Left forelimb (tissue), 1 donor: ENCODE results near the gene TFDP1.
A peak's percentile ranks its signal among the peaks of the same experiment; 100 is the strongest.

ENCODE experiments used
- DNase-seq: peaks from one replicate; pipeline ENCODE4 v3.0.0-alpha.2; 2018; ENCODE audit warnings: low spot score

The TFDP1 gene

DNA sequence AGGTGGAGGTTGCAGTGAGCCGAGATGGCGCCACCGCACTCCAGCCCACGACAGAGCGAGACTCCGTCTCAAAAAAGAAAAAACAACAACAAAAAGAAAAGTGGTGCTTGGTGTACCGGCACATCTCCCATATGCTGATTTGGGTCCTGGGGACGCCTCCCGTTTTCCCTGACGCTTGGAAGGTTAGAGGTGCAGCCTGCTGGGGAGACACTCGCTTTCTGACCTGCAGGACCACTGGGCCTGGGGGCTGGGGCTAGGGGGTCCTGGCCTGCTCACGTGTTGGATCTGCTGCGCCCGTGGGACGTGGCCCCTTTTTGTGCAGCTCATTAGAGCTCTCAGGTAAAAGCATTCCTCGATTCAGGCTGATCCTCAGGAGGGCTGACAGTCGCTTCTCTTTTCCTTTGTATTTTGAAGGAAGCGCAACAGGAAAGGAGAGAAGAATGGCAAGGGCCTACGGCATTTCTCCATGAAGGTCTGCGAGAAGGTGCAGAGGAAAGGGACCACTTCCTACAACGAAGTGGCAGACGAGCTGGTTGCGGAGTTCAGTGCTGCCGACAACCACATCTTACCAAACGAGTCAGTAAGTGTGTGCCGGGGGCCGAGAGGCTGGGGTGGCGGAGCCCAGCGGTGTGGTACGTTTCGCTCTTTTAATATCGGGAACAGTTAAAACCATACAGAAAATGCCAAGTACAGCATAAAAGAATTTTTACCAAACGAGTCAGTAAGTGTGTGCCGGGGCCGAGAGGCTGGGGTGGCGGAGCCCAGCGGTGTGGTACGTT is 48.3 kb downstream of the TFDP1 start:
- DNase-seq: no peak

DNA sequence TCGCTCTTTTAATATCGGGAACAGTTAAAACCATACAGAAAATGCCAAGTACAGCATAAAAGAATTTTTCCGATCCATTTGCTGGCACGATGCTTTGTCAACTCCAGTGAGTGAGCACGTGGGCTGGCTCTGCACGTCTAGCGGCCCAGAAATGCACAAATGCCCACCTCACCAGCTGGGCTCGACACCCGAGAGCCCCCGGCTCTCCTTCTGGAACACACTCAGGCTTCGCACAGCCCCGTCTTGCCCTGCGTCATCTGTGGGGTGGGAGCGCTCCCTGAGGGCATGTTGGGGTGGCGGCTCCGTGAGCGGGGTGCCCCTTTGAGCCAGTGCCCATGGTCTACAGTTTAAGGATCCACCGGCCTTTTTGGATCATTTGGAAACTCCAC is 48.9 kb downstream of the TFDP1 start:
- DNase-seq: no peak

DNA sequence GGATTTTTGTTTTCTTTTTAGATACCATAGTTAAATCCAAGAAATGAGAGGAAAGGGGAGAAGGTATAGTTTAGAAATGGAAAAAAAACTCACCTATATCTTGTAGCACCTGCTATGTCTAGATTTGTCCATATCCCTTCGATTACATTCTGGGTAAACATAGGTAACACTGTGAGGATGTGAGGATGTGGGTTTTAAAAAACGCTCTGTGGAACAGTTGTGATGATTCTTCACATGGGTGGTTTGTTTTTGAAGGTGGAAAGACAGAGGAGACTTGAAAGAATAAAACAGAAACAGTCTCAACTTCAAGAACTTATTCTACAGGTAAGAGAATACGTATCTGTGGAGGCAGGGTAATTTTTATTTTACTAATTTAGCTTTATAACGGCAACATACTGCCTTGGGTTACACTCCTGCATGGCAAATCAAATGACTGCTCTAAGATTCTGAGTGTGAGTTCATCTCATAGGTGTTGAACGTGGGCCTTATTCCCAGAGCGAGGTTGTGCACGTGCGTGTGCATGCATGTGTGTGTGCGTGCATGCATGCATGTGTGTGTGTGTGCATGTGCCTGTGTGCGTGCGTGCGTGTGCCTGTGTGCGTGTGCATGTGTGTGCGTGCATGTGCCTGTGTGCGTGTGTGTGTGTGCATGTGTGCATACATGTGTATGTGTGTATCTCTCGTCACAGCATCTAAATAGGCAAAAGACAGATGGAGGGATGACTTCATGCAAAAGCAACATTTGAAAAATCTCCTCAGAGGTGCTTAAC is 49.9 kb downstream of the TFDP1 start:
- no peak for DNase-seq

DNA sequence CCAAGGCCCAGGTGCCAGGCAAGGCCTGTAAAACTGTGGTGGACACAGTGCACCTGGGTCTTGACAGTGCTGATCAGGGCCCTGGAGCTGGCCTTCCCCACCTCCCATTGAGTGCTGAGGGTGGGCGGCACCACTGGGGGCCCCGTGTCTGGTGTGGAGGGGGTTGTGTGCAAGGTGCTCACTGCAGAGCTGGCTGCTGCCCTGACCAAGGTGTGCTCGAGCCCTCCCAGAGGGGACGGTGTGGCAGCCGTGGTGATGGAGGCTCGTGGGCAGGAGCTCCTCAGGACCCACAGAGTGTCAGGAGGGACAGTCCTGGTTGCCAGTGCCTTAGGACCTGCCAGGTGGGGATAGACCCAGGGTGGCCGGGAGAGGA is 50.5 kb downstream of the TFDP1 start:
- DNase-seq: no peak

DNA sequence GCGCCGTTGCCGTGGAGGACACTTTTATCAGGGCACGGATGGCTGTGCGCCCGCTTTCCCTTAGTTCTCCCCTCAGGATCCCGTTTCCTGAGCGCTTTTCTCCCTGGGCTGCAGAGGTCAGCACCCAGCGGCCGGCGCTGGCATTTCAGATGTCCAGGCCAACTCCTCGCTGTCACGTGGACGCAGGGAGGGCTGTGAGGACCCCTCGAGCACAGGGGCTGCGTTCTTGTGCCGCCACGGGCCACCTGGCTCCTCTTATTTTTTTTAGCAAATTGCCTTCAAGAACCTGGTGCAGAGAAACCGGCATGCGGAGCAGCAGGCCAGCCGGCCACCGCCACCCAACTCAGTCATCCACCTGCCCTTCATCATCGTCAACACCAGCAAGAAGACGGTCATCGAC is 51.2 kb downstream of the TFDP1 start:
- no peak for DNase-seq

DNA sequence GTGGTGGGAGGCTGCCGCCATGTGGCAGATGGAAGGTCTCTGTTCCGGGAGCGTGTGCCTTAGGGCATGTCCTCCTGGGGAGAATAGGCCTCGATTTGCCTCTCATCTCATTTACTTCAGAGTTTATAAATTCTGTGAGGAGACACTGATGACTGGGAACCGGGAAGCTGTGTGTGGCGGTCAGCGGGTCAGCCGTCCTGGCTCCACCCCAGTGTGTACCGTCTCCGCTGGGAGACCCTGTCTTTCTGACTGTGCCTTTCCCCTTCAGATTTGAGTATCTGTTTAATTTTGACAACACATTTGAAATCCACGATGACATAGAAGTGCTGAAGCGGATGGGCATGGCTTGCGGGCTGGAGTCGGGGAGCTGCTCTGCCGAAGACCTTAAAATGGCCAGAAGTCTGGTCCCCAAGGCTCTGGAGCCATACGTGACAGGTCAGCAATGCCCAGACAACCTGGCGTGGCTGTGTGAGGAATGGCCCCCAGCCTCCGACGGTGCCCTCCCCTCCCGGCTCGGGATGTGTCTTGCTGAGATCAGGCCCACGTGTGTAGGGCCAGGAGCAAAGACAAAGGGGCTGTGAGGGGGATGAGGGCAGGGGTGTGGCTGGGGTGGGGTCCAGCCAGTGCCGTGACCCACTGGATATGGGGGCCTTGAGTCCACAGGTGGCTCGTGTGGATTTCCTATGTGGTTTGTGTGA is 51.9 kb downstream of the TFDP1 start:
- DNase-seq: no peak

DNA sequence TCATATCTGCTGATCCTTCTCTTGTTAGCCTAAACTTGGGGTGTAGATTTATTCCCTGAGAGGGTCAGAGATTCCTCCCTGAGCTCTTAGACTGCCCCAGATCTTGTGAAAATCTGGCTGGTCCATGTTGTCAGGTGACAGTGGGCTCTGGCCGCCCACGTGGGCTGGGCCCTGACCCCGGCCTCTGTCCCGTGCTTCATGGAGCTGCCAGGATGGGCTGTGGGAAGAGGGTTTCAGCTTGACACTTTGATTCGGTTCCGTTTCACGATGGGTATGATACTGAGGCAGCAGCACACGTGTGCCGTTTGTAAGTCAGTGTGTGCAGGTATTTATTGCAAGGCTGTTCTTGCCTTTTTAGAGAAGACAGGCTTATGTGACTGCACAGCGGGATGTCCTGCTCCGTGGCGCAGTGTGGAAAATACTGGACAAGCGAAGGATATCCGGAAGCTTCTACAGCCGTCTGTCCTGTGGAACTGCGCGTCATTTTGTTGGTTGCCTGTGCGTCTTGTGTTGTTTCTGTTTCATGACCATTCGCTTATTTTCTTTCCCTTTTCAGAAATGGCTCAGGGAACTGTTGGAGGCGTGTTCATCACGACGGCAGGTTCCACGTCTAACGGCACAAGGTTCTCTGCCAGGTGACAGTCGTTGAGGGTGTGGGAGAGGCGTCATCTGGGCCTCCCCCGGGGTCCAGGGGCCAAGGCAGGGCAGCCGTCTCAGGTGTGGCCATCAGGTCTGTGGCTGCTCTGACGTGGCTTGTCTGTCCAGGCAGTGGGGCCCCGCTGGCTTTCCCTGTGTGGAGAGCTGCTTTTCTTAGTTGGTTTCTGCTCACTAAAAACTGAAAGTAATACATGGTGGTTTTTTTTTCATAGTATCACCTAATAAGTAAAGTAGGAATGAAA is 53.0 kb downstream of the TFDP1 start:
- DNase-seq: peak; percentile 31

DNA sequence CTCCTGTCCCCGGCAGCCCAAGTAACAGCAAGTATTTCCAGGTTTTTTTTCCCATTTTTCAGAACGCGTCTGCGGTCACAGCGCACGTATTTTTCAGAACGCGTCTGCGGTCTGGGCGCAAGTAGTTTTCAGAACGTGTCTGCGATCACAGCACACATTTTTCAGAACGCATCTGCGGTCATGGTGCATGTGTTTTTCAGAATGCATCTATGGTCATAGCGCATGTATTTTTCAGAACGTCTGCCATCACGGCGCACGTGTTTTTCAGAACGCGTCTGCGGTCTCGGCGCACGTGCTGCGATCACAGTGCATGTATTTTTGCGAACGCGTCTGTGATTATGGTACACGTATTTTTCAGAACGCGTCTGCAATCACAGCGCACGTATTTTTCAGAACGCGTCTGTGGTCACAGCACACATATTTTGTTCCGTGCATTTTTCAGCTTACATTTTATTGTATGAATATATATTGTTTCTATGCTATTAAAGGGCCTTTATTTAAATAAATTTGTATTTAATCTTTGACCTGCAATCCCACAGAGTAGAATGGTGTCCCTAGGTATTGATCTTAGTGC is 53.7 kb downstream of the TFDP1 start:
- peak; percentile 28 for DNase-seq

DNA sequence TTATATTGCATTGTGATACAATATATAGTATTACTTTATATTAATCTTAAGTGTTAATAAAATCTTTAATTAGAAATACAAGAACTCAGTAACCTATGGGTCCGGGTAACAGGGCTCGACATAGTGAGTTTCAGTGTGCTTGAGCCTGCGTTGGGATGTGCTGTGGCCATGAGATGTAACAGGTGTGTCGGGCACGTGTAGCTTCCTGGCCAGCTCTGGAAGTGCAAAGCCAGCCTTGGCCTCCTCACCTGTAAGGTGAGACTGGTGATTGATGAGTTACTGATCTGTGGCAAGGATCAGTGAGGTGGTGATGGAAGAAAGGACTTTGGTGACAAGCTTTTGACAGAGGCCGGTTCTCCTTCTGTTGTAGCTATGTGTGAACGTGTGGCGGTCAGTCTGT is 54.3 kb downstream of the TFDP1 start:
- no peak for DNase-seq

DNA sequence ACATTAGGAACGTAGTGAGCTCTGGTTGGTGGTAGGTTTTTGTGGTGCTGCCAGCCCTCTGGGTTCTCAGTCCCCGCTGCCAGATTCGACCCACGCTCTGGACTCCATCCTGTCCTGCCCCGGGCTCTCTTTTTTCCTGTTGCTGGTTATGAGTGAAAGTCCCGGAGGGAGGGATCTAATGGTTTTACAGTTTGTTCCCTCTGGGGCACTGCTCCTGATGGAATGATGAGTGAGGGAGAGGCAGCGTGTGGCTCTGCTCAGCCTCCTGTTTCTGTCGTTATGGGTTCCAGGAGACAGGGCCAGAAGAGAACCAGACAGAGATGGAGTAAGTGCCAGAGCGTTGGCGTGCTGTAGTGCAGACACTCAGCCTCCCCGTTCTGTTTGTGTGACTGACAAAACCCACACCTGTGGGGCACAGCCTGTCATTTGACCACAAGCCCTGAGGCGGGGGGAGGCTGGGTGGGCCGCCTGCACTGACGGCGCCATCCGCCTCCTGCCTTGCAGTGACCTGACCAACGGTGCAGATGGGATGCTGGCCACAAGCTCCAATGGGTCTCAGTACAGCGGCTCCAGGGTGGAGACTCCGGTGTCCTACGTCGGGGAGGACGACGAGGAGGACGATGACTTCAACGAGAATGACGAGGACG is 55.2 kb downstream of the TFDP1 start:
- DNase-seq: peak; percentile 50

DNA sequence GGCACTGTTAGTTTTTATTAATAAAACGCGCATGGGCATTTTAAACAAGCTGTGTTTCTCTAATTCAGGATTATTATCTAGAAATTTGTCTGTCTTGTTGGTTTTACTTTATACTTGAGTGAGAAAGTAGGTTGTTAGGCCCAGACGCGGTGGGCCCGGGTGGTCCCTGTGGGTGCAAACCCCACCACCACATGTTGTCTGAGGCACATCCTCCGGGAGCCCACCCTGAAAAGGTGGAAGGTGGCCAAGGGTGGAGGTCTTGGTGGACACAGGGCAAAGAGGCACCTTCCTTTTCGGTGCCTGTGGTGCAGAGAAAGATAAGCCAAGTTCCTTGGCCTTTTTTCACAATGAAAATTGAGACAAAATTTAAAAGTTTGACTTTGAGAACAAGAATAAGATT is 56.9 kb downstream of the TFDP1 start:
- peak; percentile 15 for DNase-seq

DNA sequence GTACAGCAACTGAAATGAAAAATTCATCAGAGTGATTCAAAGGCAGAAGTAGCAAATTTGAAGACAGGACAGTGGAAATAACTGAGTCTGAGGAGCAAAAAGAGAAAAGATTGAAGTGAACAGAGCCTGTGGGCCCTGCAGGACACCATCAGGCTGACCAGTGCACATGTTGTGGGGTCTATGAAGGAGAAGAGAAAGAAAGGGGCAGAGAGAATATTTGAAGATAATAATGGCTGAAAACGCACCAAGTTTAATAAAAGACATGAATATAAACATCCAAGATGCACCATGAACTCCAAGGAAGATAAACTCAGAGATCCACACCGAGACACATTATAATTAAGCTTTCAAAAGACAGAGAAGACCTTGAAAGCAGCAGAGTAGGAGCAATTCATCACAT is 58.0 kb downstream of the TFDP1 start:
- no peak for DNase-seq

DNA sequence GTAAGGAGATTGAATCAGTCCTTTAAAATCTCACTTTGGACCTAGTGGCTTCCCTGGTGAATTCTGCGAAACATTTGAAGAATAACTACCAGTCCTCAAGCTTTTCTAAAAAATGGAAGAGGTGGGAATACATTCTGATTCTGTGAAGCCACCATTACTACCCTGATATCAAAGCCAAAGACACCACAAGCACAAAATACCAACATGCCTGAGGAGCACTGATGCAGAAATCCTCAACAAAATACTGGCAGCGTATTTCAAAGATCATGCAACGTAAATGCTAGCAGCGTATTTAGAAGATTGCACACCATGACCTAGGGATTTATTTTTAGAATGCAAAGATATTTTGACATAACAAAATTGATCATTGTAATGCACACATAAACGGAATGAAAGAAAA is 59.0 kb downstream of the TFDP1 start:
- DNase-seq: no peak

DNA sequence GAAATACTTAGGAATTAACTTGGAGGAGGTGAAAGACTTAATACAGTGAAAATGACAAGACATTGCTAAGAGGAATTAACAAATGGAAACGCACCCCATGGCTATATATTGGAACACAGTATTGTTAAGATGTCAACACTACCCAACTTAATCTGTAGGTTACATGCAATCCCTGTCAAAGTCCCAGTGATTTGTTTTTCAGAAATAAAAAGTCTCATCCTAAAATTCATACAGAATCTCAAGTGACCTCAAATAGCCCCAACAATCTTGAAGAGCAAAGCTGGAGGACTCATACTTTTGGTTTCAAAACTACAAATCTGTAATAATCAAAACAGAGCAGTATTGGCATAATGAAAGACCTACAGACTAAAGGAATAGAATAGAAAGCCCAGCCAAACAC is 60.2 kb downstream of the TFDP1 start:
- no peak for DNase-seq

DNA sequence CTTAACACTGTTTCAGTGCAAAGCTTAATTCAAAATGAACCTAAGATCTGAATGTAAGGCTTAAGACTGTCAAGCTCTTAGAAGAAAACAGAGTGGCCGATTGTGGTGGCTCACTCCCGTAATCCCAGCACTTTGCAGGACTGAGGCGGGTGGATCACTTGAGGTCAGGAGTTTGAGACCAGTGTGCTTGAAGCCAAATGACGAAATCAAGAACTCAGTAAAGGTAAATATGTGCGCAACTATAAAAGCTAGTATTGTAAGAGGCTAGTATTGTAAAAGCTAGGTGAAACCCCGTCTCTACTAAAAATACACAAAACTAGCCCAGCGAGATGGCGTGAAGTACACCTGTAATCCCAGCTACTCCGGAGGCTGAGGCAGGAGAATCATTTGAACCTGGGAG is 60.8 kb downstream of the TFDP1 start:
- DNase-seq: no peak

DNA sequence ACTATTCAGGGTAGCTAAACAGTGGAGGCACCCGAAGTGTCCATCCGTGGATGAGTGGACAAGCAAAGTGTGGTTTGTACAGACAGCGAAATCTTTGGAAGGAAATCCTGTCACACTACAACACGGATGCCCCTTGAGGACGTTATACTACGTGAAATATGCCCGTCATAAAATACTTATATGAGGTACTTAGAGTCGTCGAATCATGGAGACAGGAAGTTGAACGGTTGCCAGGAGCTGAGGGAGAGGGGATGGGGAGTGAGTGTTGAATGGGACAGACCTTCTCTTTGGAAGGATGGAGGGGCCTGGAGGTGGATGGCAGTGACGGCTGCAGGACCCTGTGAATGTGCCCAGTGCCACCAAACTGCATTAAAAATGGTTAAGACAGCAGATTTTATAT is 61.8 kb downstream of the TFDP1 start:
- peak; percentile 33 for DNase-seq

DNA sequence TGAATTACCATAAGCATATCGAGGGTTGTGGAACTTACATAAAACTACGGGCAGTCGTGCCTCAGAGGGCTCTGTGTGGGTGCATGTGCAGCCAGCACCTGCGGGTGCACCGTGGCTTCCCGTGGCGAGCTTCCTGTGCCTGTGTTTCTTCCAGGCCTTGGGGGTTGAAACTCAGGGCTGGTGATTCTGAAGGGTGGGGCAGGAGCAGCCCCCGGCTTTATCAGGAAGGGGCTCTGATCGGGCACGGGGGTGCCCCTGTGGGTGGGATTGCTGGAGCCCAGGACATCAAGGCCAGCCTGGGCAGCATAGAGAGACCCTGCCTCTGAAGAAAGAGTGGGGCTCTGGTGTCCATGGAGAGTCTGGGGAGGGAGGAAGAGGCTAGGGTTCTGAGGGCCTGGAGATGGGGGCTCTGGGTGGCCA is 62.4 kb downstream of the TFDP1 start:
- peak; percentile 57 for DNase-seq

DNA sequence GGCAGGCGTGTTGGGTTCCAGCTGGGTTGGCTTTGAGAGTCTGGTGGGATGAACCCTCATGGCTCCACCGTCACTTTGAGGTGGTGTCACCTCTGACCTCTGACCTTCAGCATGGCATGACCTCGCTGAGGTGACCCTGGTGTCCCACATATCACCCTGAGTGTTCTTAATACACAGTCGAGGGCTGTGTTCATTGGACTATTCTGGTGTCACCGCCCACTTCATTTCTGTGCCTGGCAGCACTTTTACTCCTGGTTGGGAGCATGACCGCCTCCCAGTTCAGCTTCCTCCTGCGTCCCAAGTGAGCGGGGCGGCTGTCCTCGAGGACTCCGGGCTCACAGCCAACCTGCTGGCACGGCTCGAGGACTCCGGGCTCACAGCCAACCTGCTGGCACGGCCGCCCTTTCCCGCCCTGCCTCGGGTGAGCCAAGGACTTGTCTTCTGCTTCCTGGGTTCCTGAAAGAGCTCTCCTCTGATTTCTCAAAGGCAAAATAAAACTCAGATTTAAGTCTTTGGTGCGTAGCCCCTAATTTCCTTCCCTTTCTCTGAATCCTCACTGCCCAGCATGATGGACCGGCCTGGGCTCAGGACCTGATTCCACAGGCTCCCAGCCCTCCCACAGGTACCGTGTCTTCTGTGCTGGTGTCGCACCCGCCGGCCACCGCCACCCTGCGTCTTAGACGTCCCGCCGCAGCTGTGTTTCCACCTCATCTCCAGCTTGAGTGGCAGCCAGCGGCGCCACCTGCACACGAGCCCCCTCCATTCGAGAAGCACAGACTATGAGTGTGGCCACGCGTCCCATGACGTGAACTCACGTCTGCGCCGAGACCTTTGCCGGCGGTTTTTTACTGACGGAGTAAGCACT is 63.0 kb downstream of the TFDP1 start:
- peak; percentile 80 for DNase-seq

DNA sequence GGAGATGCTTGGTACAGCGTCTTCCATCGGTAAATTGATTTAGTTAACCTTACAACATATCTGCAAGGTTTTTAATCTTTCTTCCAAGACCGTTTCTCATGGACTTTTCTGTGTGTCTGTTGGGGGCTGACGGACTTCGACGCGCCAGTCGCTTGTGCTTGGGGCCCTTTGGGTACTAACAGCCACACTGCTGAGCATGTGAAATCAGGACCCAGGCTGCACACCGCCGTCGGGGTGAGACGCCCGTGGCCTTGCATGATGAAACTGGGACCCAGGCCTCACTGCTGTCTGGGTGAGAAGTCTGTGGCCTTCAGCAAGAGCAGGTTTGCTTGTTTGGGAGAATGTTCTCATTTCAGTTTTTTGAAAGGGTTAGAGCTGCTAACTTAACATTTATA is 63.7 kb downstream of the TFDP1 start:
- peak; percentile 57 for DNase-seq

DNA sequence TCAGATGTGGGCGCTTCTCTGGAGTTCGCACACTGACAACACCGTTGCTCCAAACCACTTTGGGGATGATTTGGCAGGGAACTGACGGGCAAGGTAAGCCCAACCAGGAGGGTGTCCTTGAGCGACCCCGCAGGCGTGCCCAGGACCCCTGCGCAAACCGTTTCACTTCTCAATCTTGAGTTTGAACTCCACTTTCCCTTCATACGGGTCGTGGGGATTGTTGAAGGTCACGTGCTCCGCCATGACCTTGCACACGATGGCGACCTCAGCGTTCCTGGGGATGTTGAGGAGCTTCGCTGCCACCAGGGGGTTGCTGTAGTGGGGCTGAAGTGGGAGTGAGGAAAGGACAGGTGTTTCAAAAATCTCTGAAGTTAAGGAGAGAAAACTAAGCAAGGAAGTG is 64.7 kb downstream of the TFDP1 start:
- DNase-seq: peak; percentile 12
